Esophagus muscularis mucosa (tissue), 4 donors: ENCODE results near the gene ADK.

Experiments
- CTCF ChIP-seq, 3 experiments: fragments of 200-600 bp in 2 of 3; fragments of 450-650 bp in 1 of 3; sonication (generic) in 2 of 3; IDR thresholded peaks; one replicate each; pipeline ENCODE4 v1.5.1; 2017 to 2019; ENCODE audit warnings: antibody characterized with exemption in 3 of 3, mild to moderate bottlenecking in 2 of 3, moderate library complexity in 1 of 3
- EP300 ChIP-seq: sonication (generic); formaldehyde crosslinking; IDR thresholded peaks from one replicate; pipeline ENCODE4 v1.6.1; 2017; ENCODE audit warnings: antibody characterized with exemption
- POLR2A ChIP-seq: fragments of 450-650 bp; IDR thresholded peaks from one replicate; pipeline ENCODE4 v1.6.1; 2017; ENCODE audit warnings: antibody characterized with exemption, moderate library complexity, mild to moderate bottlenecking, low read depth

GRCh38 chr10:74342991-74343390 is 192.0 kb downstream of the ADK start:
- TF ChIP-seq POLR2A (no peak), CTCF (IDR thresholded peaks at IDR 0.05) (no peak), EP300 (no peak)
